HEK293 (cell line): ENCODE measurements around the gene PEAR1.

Experiments
- CTCF ChIA-PET: fragments of 350-600 bp; formaldehyde crosslinking; extraction: SDS; loops from one replicate; lab custom pipeline; 2021; ENCODE audit warnings: antibody characterized with exemption; lab: Yijun Ruan, JAX
- POLR2A ChIA-PET: fragments of 300-600 bp; formaldehyde crosslinking; extraction: SDS; loops from one replicate; lab custom pipeline; 2020; ENCODE audit warnings: antibody characterized with exemption, inconsistent platforms; lab: Yijun Ruan, JAX
- H3K27ac ChIP-seq: fragments of 200-500 bp; sonication (Bioruptor generic); 2 replicates; pipeline ENCODE4 v1.5.1; 2014; ENCODE audit warnings: low read depth, low read length, control low read depth, inconsistent platforms; ENCODE audit errors: extremely low read depth
- H3K36me3 ChIP-seq, 2 experiments: fragments of 200-500 bp in 1 of 2; sonication (Bioruptor generic) in 1 of 2; 1 replicate in 1 of 2; 2 replicates in 1 of 2; pipeline ENCODE4 v1.5.1; 2014 to 2017; ENCODE audit warnings: inconsistent platforms in 2 of 2, low read length in 2 of 2; ENCODE audit not compliant: control insufficient read depth in 2 of 2, insufficient read depth in 1 of 2
- H3K4me1 ChIP-seq: fragments of 200-500 bp; sonication (Bioruptor generic); 2 replicates; pipeline ENCODE4 v1.5.1; 2014; ENCODE audit warnings: mild to moderate bottlenecking, low read length, inconsistent platforms; ENCODE audit not compliant: control insufficient read depth, insufficient read depth
- H3K4me3 ChIP-seq: 2 replicates; pipeline ENCODE4 v1.5.1; 2011; ENCODE audit warnings: low read depth, mild to moderate bottlenecking, control low read depth, low read length, moderate library complexity
- H3K9me3 ChIP-seq: fragments of 200-500 bp; sonication (Bioruptor generic); 2 replicates; pipeline ENCODE4 v1.5.1; 2014; ENCODE audit warnings: low read depth, low read length, inconsistent platforms; ENCODE audit not compliant: control insufficient read depth, insufficient read depth
- EGR2 ChIP-seq: fragments of 450-650 bp; formaldehyde crosslinking; IDR thresholded peaks from 2 replicates; pipeline ENCODE4 v1.5.1; 2016; ENCODE audit warnings: low read depth, missing biosample characterization, missing genetic modification characterization
- PATZ1 ChIP-seq: fragments of 450-650 bp; formaldehyde crosslinking; IDR thresholded peaks from 2 replicates; pipeline ENCODE4 v1.5.1; 2016; ENCODE audit warnings: missing biosample characterization, missing genetic modification characterization
- PRDM10 ChIP-seq: fragments of 450-650 bp; formaldehyde crosslinking; IDR thresholded peaks from 2 replicates; pipeline ENCODE4 v1.5.1; 2016; ENCODE audit warnings: missing biosample characterization, missing genetic modification characterization
- SCRT2 ChIP-seq: fragments of 450-650 bp; formaldehyde crosslinking; IDR thresholded peaks from 2 replicates; pipeline ENCODE4 v1.5.1; 2016; ENCODE audit warnings: missing biosample characterization, missing genetic modification characterization
- ZBTB17 ChIP-seq: fragments of 450-650 bp; formaldehyde crosslinking; IDR thresholded peaks from 2 replicates; pipeline ENCODE4 v1.5.1; 2016; ENCODE audit warnings: missing biosample characterization, missing genetic modification characterization
- ZBTB44 ChIP-seq: fragments of 450-650 bp; IDR thresholded peaks from 2 replicates; pipeline ENCODE4 v1.5.1; 2018; ENCODE audit warnings: missing biosample characterization, mild to moderate bottlenecking, missing genetic modification characterization
- ZFHX2 ChIP-seq: fragments of 450-650 bp; formaldehyde crosslinking; conservative IDR thresholded peaks from 2 replicates; pipeline ENCODE4 v1.5.1; 2016; ENCODE audit warnings: missing biosample characterization, missing genetic modification characterization
- ZNF140 ChIP-seq: fragments of 450-650 bp; formaldehyde crosslinking; IDR thresholded peaks from 2 replicates; pipeline ENCODE4 v1.5.1; 2016; ENCODE audit warnings: missing biosample characterization, missing genetic modification characterization
- ZNF280D ChIP-seq: fragments of 450-650 bp; formaldehyde crosslinking; IDR thresholded peaks from 2 replicates; pipeline ENCODE4 v1.5.1; 2016; ENCODE audit warnings: missing biosample characterization, missing genetic modification characterization
- ZNF513 ChIP-seq: fragments of 450-650 bp; IDR thresholded peaks from 2 replicates; pipeline ENCODE4 v1.5.1; 2018; ENCODE audit warnings: missing biosample characterization, missing genetic modification characterization
- ZNF624 ChIP-seq: fragments of 450-650 bp; formaldehyde crosslinking; IDR thresholded peaks from 2 replicates; pipeline ENCODE4 v1.5.1; 2017; ENCODE audit warnings: missing biosample characterization, missing genetic modification characterization
- ZNF747 ChIP-seq: fragments of 450-650 bp; formaldehyde crosslinking; IDR thresholded peaks from 2 replicates; pipeline ENCODE4 v1.5.1; 2016; ENCODE audit warnings: missing biosample characterization, missing genetic modification characterization

Gene PEAR1

GRCh38 chr1:156911577-156912298 is 18.2 kb downstream of the PEAR1 start:
- Histone ChIP-seq H3K9me3 (no peaks in the 10 kb centered on the region), H3K27ac (no peak overlapping the region), H3K4me3 (no peak overlapping the region), H3K36me3 (no peaks in the 10 kb centered on the region), H3K4me1 (no peaks in the 10 kb centered on the region)
- ChIA-PET POLR2A (no interaction called here), CTCF (interaction anchor here (0.6 to 5.6 kb wide), 13 partner anchors 9 to 294 kb away, joined by 3 to 49 read pairs (median 4); partner anchors contain the start of gene LRRC71)
- 0 out of 2 replicates have a peak, but pooled peaks have one; percentile 33 for TF ChIP-seq ZFHX2 (tag by site-specific recombination)
- TF ChIP-seq EGR2: peak; percentile 17; the same call in 1 of the 2 replicates
- no peak for TF ChIP-seq SCRT2 (tag by site-specific recombination)
- TF ChIP-seq ZBTB17 (tag by site-specific recombination): 0 out of 2 replicates have a peak, but pooled peaks have one; percentile 27
- 0 out of 2 replicates have a peak, but pooled peaks have one; percentile 29 for TF ChIP-seq PATZ1 (tag by site-specific recombination)
- TF ChIP-seq ZBTB44 (tag by site-specific recombination): no peak
- no peak for TF ChIP-seq ZNF140 (tag by site-specific recombination)

- H3K9me3 ChIP-seq: no peaks in the 10 kb centered on the region
- H3K4me3 ChIP-seq: no peak overlapping the region
- no peak overlapping the region for H3K27ac ChIP-seq
- H3K36me3 ChIP-seq: no peaks in the 10 kb centered on the region
- POLR2A ChIA-PET: no interaction called here
- no peaks in the 10 kb centered on the region for H3K4me1 ChIP-seq
- TF ChIP-seq ZNF624 (tag by site-specific recombination): no peak
- peak; percentile 25; the same call in 1 of the 2 replicates for TF ChIP-seq PRDM10 (tag by site-specific recombination)
- TF ChIP-seq ZNF747 (tag by site-specific recombination): no peak
- no peak for TF ChIP-seq ZNF513 (tag by site-specific recombination)
- TF ChIP-seq ZNF280D (tag by site-specific recombination): no peak
- CTCF ChIA-PET: interaction anchor here (0.6 to 5.6 kb wide), 5 partner anchors 9 to 178 kb away, joined by 3 to 49 read pairs (median 20); partner anchors contain the start of gene LRRC71
Measured at GRCh38 chr1:156912310-156912709, 18.8 kb downstream of the PEAR1 start.
